ENCODE measurements around the gene RUNDC1. TPM values are rescaled to one million over a fixed set of nuclear protein-coding genes. Genes with fewer than 3 reads are reported as not detected.

The RUNDC1 gene
- total RNA-seq, 4 donors from 2014 or later: 7.2 to 12.1 (median 10.5) TPM

- TF ChIP-seq CTCF (IDR thresholded peaks at IDR 0.05; ENCODE audit: low read depth): no peak
These were observed 16.0 kb upstream of the RUNDC1 start, which contains the start of gene AARSD1 for GRCh38 chr17:42964161-42964932. TSS of gene AARSD1 (minus strand) at chr17:42964454. CDS start at chr17:42964440, 14 bp downstream.

GRCh38 chr17:42967925-42968324 is 12.4 kb upstream of the RUNDC1 start:
- no peak for TF ChIP-seq CTCF (IDR thresholded peaks at IDR 0.05; ENCODE audit: low read depth)

- TF ChIP-seq CTCF (IDR thresholded peaks at IDR 0.05; ENCODE audit: low read depth): no peak
These were observed 11.3 kb upstream of the RUNDC1 start for GRCh38 chr17:42969001-42969581.

GRCh38 chr17:42971589-42971988 is 8.8 kb upstream of the RUNDC1 start:
- TF ChIP-seq CTCF (IDR thresholded peaks at IDR 0.05; ENCODE audit: low read depth): no peak

- TF ChIP-seq CTCF (IDR thresholded peaks at IDR 0.05; ENCODE audit: low read depth): no peak
These were observed 5.1 kb upstream of the RUNDC1 start for GRCh38 chr17:42975265-42975664.

- TF ChIP-seq CTCF (IDR thresholded peaks at IDR 0.05; ENCODE audit: low read depth): no peak
These were observed 673 bp upstream of the RUNDC1 start, which contains the start of gene PTGES3L for GRCh38 chr17:42979511-42980273. TSS of gene PTGES3L (minus strand) at chr17:42980080. CDS start at chr17:42980053, 27 bp downstream.
